ENCODE results near the gene ARID5A. TPM values are rescaled to one million over a fixed set of nuclear protein-coding genes. Genes with fewer than 3 reads are reported as not detected.
"Not testable (repeated sequence)": the region's sequence is repeated elsewhere in the genome, so short reads cannot be mapped to it uniquely, and the experiment has no call there.

Gene ARID5A
- total RNA-seq, 4 donors from 2014 or later, result 9.8 to 113 (median 18.1) TPM

DNA sequence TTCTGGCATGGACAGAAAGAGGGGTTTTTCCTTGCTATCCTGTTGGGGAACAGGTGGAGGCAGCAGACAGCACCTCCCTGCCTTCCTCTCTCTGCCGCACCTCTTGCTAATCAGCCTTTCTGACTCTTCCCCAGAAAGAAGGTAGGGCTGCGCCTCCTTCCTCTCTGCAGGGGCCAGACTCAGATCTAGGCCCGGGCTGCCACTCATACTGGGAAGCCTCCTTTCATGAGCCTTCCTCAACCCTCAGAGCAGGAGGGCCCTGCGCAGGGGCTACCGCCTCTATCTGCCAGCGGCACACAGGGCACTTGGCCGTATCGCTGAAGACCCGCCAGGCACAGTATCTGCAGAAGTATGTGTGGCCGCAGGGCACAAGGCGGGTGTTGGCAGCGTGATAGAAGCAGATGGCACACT is 38.5 kb upstream of the ARID5A start:
- TF ChIP-seq POLR2AphosphoS5 (IDR thresholded peaks at IDR 0.05) (no peak), EP300 (IDR thresholded peaks at IDR 0.05; ENCODE audit: low read depth) (no peak), POLR2A (IDR thresholded peaks at IDR 0.05) (no peak)
- TF ChIP-seq, protein P1, sequence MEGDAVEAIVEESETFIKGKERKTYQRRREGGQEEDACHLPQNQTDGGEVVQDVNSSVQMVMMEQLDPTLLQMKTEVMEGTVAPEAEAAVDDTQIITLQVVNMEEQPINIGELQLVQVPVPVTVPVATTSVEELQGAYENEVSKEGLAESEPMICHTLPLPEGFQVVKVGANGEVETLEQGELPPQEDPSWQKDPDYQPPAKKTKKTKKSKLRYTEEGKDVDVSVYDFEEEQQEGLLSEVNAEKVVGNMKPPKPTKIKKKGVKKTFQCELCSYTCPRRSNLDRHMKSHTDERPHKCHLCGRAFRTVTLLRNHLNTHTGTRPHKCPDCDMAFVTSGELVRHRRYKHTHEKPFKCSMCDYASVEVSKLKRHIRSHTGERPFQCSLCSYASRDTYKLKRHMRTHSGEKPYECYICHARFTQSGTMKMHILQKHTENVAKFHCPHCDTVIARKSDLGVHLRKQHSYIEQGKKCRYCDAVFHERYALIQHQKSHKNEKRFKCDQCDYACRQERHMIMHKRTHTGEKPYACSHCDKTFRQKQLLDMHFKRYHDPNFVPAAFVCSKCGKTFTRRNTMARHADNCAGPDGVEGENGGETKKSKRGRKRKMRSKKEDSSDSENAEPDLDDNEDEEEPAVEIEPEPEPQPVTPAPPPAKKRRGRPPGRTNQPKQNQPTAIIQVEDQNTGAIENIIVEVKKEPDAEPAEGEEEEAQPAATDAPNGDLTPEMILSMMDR (IDR thresholded peaks at IDR 0.05), result no peak
- Histone ChIP-seq H3K9me3 (no peaks in the 10 kb centered on the region), H3K27me3 (peaks cover 13% of the 10 kb centered on the region), H3K27ac (no peak overlapping the region), H3K36me3 (no peaks in the 10 kb centered on the region), H3K4me3 (no peak overlapping the region), H3K4me1 (peaks cover 0 to 11% (median 1%) of the 10 kb centered on the region in 4 donors)
- WGBS, 2 donors (ENCODE audit: low coverage in 1 of 2), result 86% methylated on average over 12 of the region's 12 CpGs; no CpG with 5 or more reads in 1 of the 2 donors
- DNase-seq, result no peak
- intact Hi-C loops (cut with DNase I; ENCODE audit: low total_unique reads), result no loop called here
- in situ Hi-C loops (cut with MboI; ENCODE audit: low pct_ligation_motif_present in 1 of 4, low pct_unique_long_range_greater_than_20kb in 1 of 4, low sequenced_read_pairs in 3 of 4), result no loop called here

DNA sequence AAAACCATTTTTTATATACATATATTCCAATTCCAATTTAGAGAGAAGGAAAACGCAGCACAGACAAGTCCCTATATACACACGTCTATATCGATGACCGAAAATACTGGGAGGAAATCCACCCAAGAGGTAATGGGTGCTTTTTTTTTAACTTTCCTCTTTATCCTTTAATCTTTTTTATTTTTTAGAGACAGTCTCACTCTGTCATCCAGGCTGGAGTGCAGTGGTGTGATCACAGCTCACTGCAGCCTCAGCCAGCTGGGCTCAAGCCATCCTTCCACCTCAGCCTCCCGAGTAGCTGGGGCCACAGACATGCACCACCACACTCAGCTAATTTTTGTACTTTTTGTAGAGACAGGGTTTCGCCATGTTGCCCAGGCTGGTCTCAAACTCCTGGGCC is 37.9 kb upstream of the ARID5A start:
- H3K36me3 ChIP-seq; intact Hi-C loops (cut with DNase I; ENCODE audit: low total_unique reads); H3K27ac ChIP-seq; H3K4me3 ChIP-seq; DNase-seq; H3K9me3 ChIP-seq; in situ Hi-C loops (cut with MboI; ENCODE audit: low pct_ligation_motif_present in 1 of 4, low pct_unique_long_range_greater_than_20kb in 1 of 4, low sequenced_read_pairs in 3 of 4): not testable (repeated sequence)
- Histone ChIP-seq H3K27me3 (peaks cover 13% of the 10 kb centered on the region), H3K4me1 (peaks cover 0 to 15% (median 2%) of the 10 kb centered on the region in 4 donors)
- 92 to 96% methylated on average over 5 to 6 of the region's 6 CpGs for WGBS, 2 donors (ENCODE audit: low coverage in 1 of 2)

GRCh38 chr2:96499061-96499960 is 37.2 kb upstream of the ARID5A start:
- H3K4me3 ChIP-seq, result no peak overlapping the region
- H3K36me3 ChIP-seq, result no peaks in the 10 kb centered on the region
- no peak overlapping the region for H3K27ac ChIP-seq
- 67 to 95% methylated on average over 1 to 15 of the region's 15 CpGs for WGBS, 2 donors (ENCODE audit: low coverage in 1 of 2)
- intact Hi-C loops (cut with DNase I; ENCODE audit: low total_unique reads), result no loop called here
- no peaks in the 10 kb centered on the region for H3K9me3 ChIP-seq
- TF ChIP-seq POLR2AphosphoS5 (IDR thresholded peaks at IDR 0.05) (no peak), EP300 (IDR thresholded peaks at IDR 0.05; ENCODE audit: low read depth) (no peak), POLR2A (IDR thresholded peaks at IDR 0.05) (no peak)
- TF ChIP-seq, protein P1 (IDR thresholded peaks at IDR 0.05), result no peak
- no peak for DNase-seq
- in situ Hi-C loops (cut with MboI; ENCODE audit: low pct_ligation_motif_present in 1 of 4, low pct_unique_long_range_greater_than_20kb in 1 of 4, low sequenced_read_pairs in 3 of 4), result no loop called here
- peaks cover 0 to 15% (median 2%) of the 10 kb centered on the region in 4 donors for H3K4me1 ChIP-seq
- peaks cover 13% of the 10 kb centered on the region for H3K27me3 ChIP-seq

DNA sequence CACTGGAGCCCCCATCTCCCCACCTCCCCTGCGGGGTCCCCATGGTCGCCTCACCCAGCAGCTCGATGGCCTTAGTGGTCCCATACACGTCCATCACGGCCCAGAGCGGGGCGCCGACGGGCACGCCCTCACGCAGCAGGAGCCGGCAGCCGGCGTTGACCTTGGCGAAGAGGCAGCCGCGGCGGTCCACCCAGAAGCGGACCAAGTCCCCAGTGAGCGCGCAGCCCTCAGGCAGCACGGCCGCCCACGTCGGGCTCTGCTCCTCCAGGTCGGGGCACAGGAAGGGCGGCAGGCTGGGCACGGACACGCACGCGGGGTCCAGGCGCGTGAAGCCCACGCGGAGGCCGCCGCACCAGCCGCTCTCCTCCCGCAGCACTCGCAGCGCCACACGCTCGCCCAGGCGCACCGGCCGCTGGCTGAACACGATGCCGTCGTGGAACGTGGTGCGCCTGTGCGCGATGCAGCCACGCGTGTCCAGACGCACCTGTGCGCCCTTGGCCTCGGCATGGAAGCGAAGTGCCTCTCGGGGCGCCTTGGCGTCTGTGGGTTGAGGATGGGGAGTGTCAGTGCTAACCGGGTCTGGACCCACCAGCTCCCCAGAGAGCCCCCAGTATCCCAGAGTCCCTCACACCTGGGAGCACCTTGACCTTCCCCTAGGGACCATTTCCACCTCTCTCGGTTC is 36.0 kb upstream of the ARID5A start:
- 69% methylated on average over 47 of the region's 64 CpGs; no CpG with 5 or more reads in 1 of the 2 donors for WGBS, 2 donors (ENCODE audit: low coverage in 1 of 2)

More for the DNA sequence above, 36.0 kb upstream of the ARID5A start:
- Histone ChIP-seq H3K4me3 (no peak overlapping the region), H3K36me3 (no peaks in the 10 kb centered on the region), H3K4me1 (peaks cover 0 to 23% (median 7%) of the 10 kb centered on the region in 4 donors), H3K27me3 (peaks cover 13% of the 10 kb centered on the region), H3K27ac (no peak overlapping the region), H3K9me3 (no peaks in the 10 kb centered on the region)
- in situ Hi-C loops (cut with MboI; ENCODE audit: low pct_ligation_motif_present in 1 of 4, low pct_unique_long_range_greater_than_20kb in 1 of 4, low sequenced_read_pairs in 3 of 4) (loop anchor here in 1 of 4 donors (25.0 kb wide), 2 partner anchors 188 to 488 kb away; partner anchors contain the start of gene SNRNP200), intact Hi-C loops (cut with DNase I; ENCODE audit: low total_unique reads) (no loop called here)
- TF ChIP-seq POLR2A (IDR thresholded peaks at IDR 0.05) (no peak), EP300 (IDR thresholded peaks at IDR 0.05; ENCODE audit: low read depth) (no peak), POLR2AphosphoS5 (IDR thresholded peaks at IDR 0.05) (no peak)
- TF ChIP-seq, protein P1 (IDR thresholded peaks at IDR 0.05), result no peak
- DNase-seq, result no peak
